Keratinocyte (primary cell): ENCODE results near the gene PAK2. TPM values are rescaled to one million over a fixed set of nuclear protein-coding genes. Genes with fewer than 3 reads are reported as not detected.

ENCODE experiments used
- DNase-seq: peaks from one replicate; pipeline ENCODE4 v3.0.0-alpha.2; 2011; ENCODE audit warnings: low read depth, missing footprints, low spot score
- FAIRE-seq: peaks from 2 replicates; lab custom pipeline; 2011; peaks lifted over from hg19 to GRCh38; lab: Jason Lieb, UNC
- H2AFZ ChIP-seq: 2 replicates; pipeline ENCODE4 v1.6.0; 2012; ENCODE audit warnings: low read length, control low read depth, inconsistent platforms; ENCODE audit not compliant: control insufficient read depth
- H3K27ac ChIP-seq: 2 replicates; pipeline ENCODE4 v1.5.1; 2011; ENCODE audit warnings: low read length; ENCODE audit not compliant: control insufficient read depth, insufficient read depth
- H3K27me3 ChIP-seq: 3 replicates; pipeline ENCODE4 v1.6.0; 2011; ENCODE audit warnings: low read length; ENCODE audit not compliant: control insufficient read depth, insufficient read depth; ENCODE audit errors: extremely low read depth
- H3K36me3 ChIP-seq, 2 experiments: 2 replicates in 1 of 2; 3 replicates in 1 of 2; pipeline ENCODE4 v1.5.1; 2011; ENCODE audit warnings: low read length in 2 of 2, mild to moderate bottlenecking in 1 of 2; ENCODE audit not compliant: control insufficient read depth in 2 of 2, insufficient read depth in 2 of 2; ENCODE audit errors: extremely low read depth in 1 of 2
- H3K4me1 ChIP-seq: 3 replicates; pipeline ENCODE4 v1.5.1; 2011; ENCODE audit warnings: low read length; ENCODE audit not compliant: control insufficient read depth, insufficient read depth; ENCODE audit errors: extremely low read depth
- H3K4me2 ChIP-seq: 3 replicates; pipeline ENCODE4 v1.6.0; 2011; ENCODE audit warnings: low read depth, low read length; ENCODE audit not compliant: control insufficient read depth, insufficient read depth; ENCODE audit errors: extremely low read depth
- H3K4me3 ChIP-seq, 3 experiments: fragments of 200-600 bp in 1 of 3; sonication (generic) in 1 of 3; 2 replicates in 2 of 3; 3 replicates in 1 of 3; pipeline ENCODE4 v1.5.1; 2011 to 2016; ENCODE audit warnings: low read length in 3 of 3, mild to moderate bottlenecking in 3 of 3, control low read depth in 2 of 3, inconsistent platforms in 1 of 3, low read depth in 1 of 3, mixed read lengths in 1 of 3, mixed run types in 1 of 3, moderate library complexity in 1 of 3; ENCODE audit not compliant: control insufficient read depth in 2 of 3, insufficient read depth in 2 of 3; ENCODE audit errors: extremely low read depth in 1 of 3
- H3K79me2 ChIP-seq: 2 replicates; pipeline ENCODE4 v1.6.0; 2012; ENCODE audit warnings: low read length; ENCODE audit not compliant: control insufficient read depth, insufficient read depth
- H3K9ac ChIP-seq: 3 replicates; pipeline ENCODE4 v1.6.0; 2011; ENCODE audit warnings: low read length; ENCODE audit not compliant: control insufficient read depth, insufficient read depth; ENCODE audit errors: extremely low read depth
- H3K9me1 ChIP-seq: 3 replicates; pipeline ENCODE4 v1.6.0; 2011; ENCODE audit warnings: low read length; ENCODE audit not compliant: control insufficient read depth, insufficient read depth; ENCODE audit errors: extremely low read depth
- H3K9me3 ChIP-seq: 2 replicates; pipeline ENCODE4 v1.5.1; 2012; ENCODE audit warnings: low read depth, low read length; ENCODE audit not compliant: control insufficient read depth
- H4K20me1 ChIP-seq: 3 replicates; pipeline ENCODE4 v1.6.0; 2011; ENCODE audit warnings: low read length; ENCODE audit not compliant: control insufficient read depth, insufficient read depth; ENCODE audit errors: extremely low read depth
- EZH2 ChIP-seq: IDR thresholded peaks from one replicate; pipeline ENCODE4 v1.6.1; 2012; ENCODE audit warnings: inconsistent platforms, mild to moderate bottlenecking, low read length, moderate library complexity
- dilution Hi-C: fragments of 300-500 bp; cut with MboI; formaldehyde crosslinking; loops from one replicate; pipeline ENCODE4 v1.7.0; 2020; ENCODE audit warnings: low sequenced_read_pairs; ENCODE audit not compliant: extremely low pct_ligation_motif_present
- polyA plus RNA-seq, 5 experiments: library from polyadenylated mRNA; depleted of rRNA in 3 of 5; stranded (reverse) in 3 of 5; stranded (forward) in 1 of 5; unstranded in 1 of 5; fragments of >200 nt; gene quantifications; 1 replicate in 1 of 5; 2 replicates in 3 of 5; 3 replicates in 1 of 5; pipeline versions ENCODE4 v1.2.1 to v1.2.3, GENCODE V29; 2011 to 2012; ENCODE audit warnings: missing spikeins in 2 of 5, low read depth in 1 of 5, low replicate concordance in 1 of 5
- TF ChIP-seq, protein P1 (sequence below), 3 experiments: IDR thresholded peaks in 1 of 3; conservative IDR thresholded peaks in 1 of 3; optimal IDR thresholded peaks in 1 of 3; 2 replicates in 2 of 3; 3 replicates in 1 of 3; pipeline versions ENCODE3 to v1.5.1; 2011; ENCODE audit warnings: low read length in 3 of 3, mild to moderate bottlenecking in 3 of 3, moderate library complexity in 2 of 3, control low read depth in 1 of 3, inconsistent platforms in 1 of 3; ENCODE audit not compliant: insufficient read depth in 2 of 3; ENCODE audit errors: extremely low read depth in 1 of 3

The PAK2 gene
- polyA plus RNA-seq, 1 donor (not counting 4 experiments of a cell fraction or from before 2014, with no cell fraction given) = 52.3 TPM

DNA sequence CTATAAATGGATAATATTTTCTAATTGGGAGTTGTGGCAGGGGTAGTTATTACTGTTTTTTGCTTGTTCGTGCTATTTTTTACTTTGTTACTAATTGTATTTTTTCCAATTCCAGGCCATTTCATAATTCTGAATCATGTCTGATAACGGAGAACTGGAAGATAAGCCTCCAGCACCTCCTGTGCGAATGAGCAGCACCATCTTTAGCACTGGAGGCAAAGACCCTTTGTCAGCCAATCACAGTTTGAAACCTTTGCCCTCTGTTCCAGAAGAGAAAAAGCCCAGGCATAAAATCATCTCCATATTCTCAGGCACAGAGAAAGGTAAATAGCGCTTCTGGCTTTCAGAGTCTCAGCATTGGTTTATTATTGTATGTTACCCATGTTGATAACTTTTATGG, 42.9 kb downstream of the PAK2 start:
- TF ChIP-seq, protein P1, sequence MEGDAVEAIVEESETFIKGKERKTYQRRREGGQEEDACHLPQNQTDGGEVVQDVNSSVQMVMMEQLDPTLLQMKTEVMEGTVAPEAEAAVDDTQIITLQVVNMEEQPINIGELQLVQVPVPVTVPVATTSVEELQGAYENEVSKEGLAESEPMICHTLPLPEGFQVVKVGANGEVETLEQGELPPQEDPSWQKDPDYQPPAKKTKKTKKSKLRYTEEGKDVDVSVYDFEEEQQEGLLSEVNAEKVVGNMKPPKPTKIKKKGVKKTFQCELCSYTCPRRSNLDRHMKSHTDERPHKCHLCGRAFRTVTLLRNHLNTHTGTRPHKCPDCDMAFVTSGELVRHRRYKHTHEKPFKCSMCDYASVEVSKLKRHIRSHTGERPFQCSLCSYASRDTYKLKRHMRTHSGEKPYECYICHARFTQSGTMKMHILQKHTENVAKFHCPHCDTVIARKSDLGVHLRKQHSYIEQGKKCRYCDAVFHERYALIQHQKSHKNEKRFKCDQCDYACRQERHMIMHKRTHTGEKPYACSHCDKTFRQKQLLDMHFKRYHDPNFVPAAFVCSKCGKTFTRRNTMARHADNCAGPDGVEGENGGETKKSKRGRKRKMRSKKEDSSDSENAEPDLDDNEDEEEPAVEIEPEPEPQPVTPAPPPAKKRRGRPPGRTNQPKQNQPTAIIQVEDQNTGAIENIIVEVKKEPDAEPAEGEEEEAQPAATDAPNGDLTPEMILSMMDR (optimal IDR thresholded peaks at IDR 0.05 in 1 of 3, IDR thresholded peaks at IDR 0.05 in 1 of 3, conservative IDR thresholded peaks at IDR 0.05 in 1 of 3; ENCODE audit: extremely low read depth in 1 of 3, insufficient read depth in 2 of 3, low read length in 3 of 3) = no peak
- TF ChIP-seq EZH2 = no peak
- peaks cover 17 to 27% of the 10 kb centered on the region in 2 experiments for H3K36me3 ChIP-seq

DNA sequence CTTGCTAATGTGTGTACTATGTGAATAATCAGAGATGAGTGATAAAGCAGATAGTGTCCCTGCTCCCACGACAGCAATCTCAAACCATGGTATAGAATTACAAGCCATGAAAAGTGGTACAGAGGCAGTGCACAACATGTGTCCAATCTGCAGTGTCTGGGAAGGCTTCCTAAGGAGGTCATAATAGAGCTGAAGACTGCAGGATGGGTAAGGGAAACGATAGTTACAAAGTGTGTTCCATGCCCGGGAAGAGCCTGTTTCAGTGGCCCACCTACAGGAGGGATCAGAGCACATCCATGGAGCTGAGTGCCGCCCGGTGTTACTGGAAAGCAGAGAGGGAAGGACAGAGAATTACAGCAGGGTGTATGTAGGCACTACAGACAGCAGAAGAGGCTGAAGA, 48.9 kb downstream of the PAK2 start:
- Histone ChIP-seq H3K9me1 (no peaks in the 10 kb centered on the region), H3K4me2 (no peak overlapping the region), H2AFZ (no peak overlapping the region), H3K9ac (no peak overlapping the region), H3K4me1 (peaks cover 17% of the 10 kb centered on the region), H3K9me3 (no peaks in the 10 kb centered on the region), H3K79me2 (peaks cover 60% of the 10 kb centered on the region), H4K20me1 (no peaks in the 10 kb centered on the region), H3K27me3 (no peaks in the 10 kb centered on the region), H3K27ac (no peak overlapping the region), H3K4me3 (no peak overlapping the region), H3K36me3 (peaks cover 4 to 15% of the 10 kb centered on the region in 2 experiments)
- dilution Hi-C loops = no loop called here
- FAIRE-seq (no peak), DNase-seq (no peak)
- no peak for TF ChIP-seq EZH2
- TF ChIP-seq, protein P1 (optimal IDR thresholded peaks at IDR 0.05 in 1 of 3, IDR thresholded peaks at IDR 0.05 in 1 of 3, conservative IDR thresholded peaks at IDR 0.05 in 1 of 3; ENCODE audit: extremely low read depth in 1 of 3, insufficient read depth in 2 of 3, low read length in 3 of 3) = no peak

More for the DNA sequence above, 42.9 kb downstream of the PAK2 start:
- no peak for DNase-seq
- H3K9me1 ChIP-seq = no peaks in the 10 kb centered on the region
- H3K9ac ChIP-seq = no peak overlapping the region
- H4K20me1 ChIP-seq = peaks cover 2% of the 10 kb centered on the region
- H2AFZ ChIP-seq = no peak overlapping the region
- H3K79me2 ChIP-seq = peaks cover 67% of the 10 kb centered on the region
- H3K27me3 ChIP-seq = no peaks in the 10 kb centered on the region
- H3K27ac ChIP-seq = no peak overlapping the region
- peaks cover 20% of the 10 kb centered on the region for H3K4me1 ChIP-seq
- FAIRE-seq = no peak
- H3K4me3 ChIP-seq = no peak overlapping the region
- H3K9me3 ChIP-seq = peaks cover 7% of the 10 kb centered on the region
- dilution Hi-C loops = no loop called here
- no peak overlapping the region for H3K4me2 ChIP-seq
